ENCODE results near the gene SLC37A2.
"Not testable (repeated sequence)": the region's sequence is repeated elsewhere in the genome, so short reads cannot be mapped to it uniquely, and the experiment has no call there.

Gene SLC37A2

GRCh38 chr11:125085301-125086081, 22.4 kb downstream of the SLC37A2 start:
- DNase-seq = no peak

- DNase-seq = no peak
These were observed 23.7 kb downstream of the SLC37A2 start for GRCh38 chr11:125086633-125087296.

GRCh38 chr11:125088123-125088522, 25.0 kb downstream of the SLC37A2 start:
- no peak for DNase-seq

GRCh38 chr11:125088576-125089455, 25.7 kb downstream of the SLC37A2 start:
- peak; percentile 31 for DNase-seq

- not testable (repeated sequence) for DNase-seq
These were observed 26.4 kb downstream of the SLC37A2 start for GRCh38 chr11:125089481-125089880.

- DNase-seq = not testable (repeated sequence)
These were observed 27.0 kb downstream of the SLC37A2 start for GRCh38 chr11:125090151-125090550.

GRCh38 chr11:125090816-125091215, 27.7 kb downstream of the SLC37A2 start:
- DNase-seq = no peak

- DNase-seq = peak; percentile 52
These were observed 28.3 kb downstream of the SLC37A2 start for GRCh38 chr11:125091247-125091876.

- no peak for DNase-seq
These were observed 29.0 kb downstream of the SLC37A2 start for GRCh38 chr11:125091877-125092664.

GRCh38 chr11:125092669-125093068, 29.6 kb downstream of the SLC37A2 start:
- no peak for DNase-seq

GRCh38 chr11:125093502-125093901, 30.4 kb downstream of the SLC37A2 start:
- DNase-seq = no peak

- no peak for DNase-seq
These were observed 31.6 kb downstream of the SLC37A2 start for GRCh38 chr11:125094731-125095130.

- DNase-seq = no peak
These were observed 37.0 kb downstream of the SLC37A2 start for GRCh38 chr11:125100136-125100535.

GRCh38 chr11:125101596-125101995, 38.5 kb downstream of the SLC37A2 start:
- DNase-seq = no peak

GRCh38 chr11:125102025-125102424, 38.9 kb downstream of the SLC37A2 start:
- no peak for DNase-seq

- DNase-seq = no peak
These were observed 39.4 kb downstream of the SLC37A2 start for GRCh38 chr11:125102510-125102909.

- no peak for DNase-seq
These were observed 42.8 kb downstream of the SLC37A2 start for GRCh38 chr11:125105926-125106325.

GRCh38 chr11:125108469-125108868, 45.4 kb downstream of the SLC37A2 start:
- DNase-seq = no peak

- DNase-seq = no peak
These were observed 47.4 kb downstream of the SLC37A2 start for GRCh38 chr11:125110506-125110905.

GRCh38 chr11:125111001-125111342, 47.9 kb downstream of the SLC37A2 start:
- peak; percentile 65 for DNase-seq

- peak; percentile 99 for DNase-seq
These were observed 48.5 kb downstream of the SLC37A2 start, which contains the start of gene TMEM218 for GRCh38 chr11:125111343-125112207. Gene TMEM218 (minus strand): TSS chr11:125111626. CDS start chr11:125102241, 9,385 bp downstream.

All from DMS79 (cell line).